PFSK-1 (cell line): Measurements from ENCODE around the gene IDI1.

Experiments used
- FOXP2 ChIP-seq: optimal IDR thresholded peaks from 2 replicates; pipeline ENCODE3; 2011; ENCODE audit warnings: borderline replicate concordance, control low read depth, inconsistent platforms; ENCODE audit not compliant: insufficient read depth; ENCODE audit errors: extremely low read length, extremely low read depth
- POLR2AphosphoS5 ChIP-seq: IDR thresholded peaks from 2 replicates; pipeline ENCODE4 v1.6.1; 2012; ENCODE audit warnings: low read depth, mild to moderate bottlenecking, control low read depth, low read length, moderate library complexity
- REST ChIP-seq, 2 experiments: IDR thresholded peaks; 2 replicates each; pipeline versions ENCODE4 v1.6.1 to v1.8.0; 2011 to 2012; ENCODE audit warnings: low read depth in 2 of 2, low read length in 2 of 2, control low read depth in 1 of 2, inconsistent platforms in 1 of 2, mild to moderate bottlenecking in 1 of 2, moderate library complexity in 1 of 2; ENCODE audit not compliant: insufficient read depth in 1 of 2
- SIN3A ChIP-seq: IDR thresholded peaks from 2 replicates; pipeline ENCODE4 v1.6.1; 2012; ENCODE audit warnings: mild to moderate bottlenecking, low read length, moderate library complexity, borderline replicate concordance; ENCODE audit not compliant: insufficient read depth
- TAF1 ChIP-seq: IDR thresholded peaks from 2 replicates; pipeline ENCODE4 v1.6.1; 2012; ENCODE audit warnings: low read length, control low read depth, borderline replicate concordance; ENCODE audit not compliant: insufficient read depth

IDI1 gene

GRCh38 chr10:1049425-1049958, 573 bp upstream of the IDI1 start:
- TF ChIP-seq POLR2AphosphoS5 (peak; percentile 8; the same call in 1 of the 2 replicates), TAF1 (no peak)

GRCh38 chr10:1048349-1048731, 579 bp downstream of the IDI1 start:
- no peak for TF ChIP-seq TAF1

- TF ChIP-seq FOXP2, result no peak
- TF ChIP-seq SIN3A, result peak; percentile 66; the same call in 1 of the 2 replicates
Observed at GRCh38 chr10:1047937-1048336, 982 bp downstream of the IDI1 start.

GRCh38 chr10:1045415-1045814, 3.5 kb downstream of the IDI1 start:
- TF ChIP-seq POLR2AphosphoS5, result no peak
- no peak for TF ChIP-seq SIN3A
- TF ChIP-seq REST (IDR thresholded peaks at IDR 0.05; ENCODE audit: insufficient read depth in 1 of 2, low read depth in 2 of 2, low read length in 2 of 2), result no peak
- no peak for TF ChIP-seq TAF1
- TF ChIP-seq FOXP2, result no peak

- no peak for TF ChIP-seq FOXP2
- no peak for TF ChIP-seq SIN3A
- no peak for TF ChIP-seq POLR2AphosphoS5
- no peak for TF ChIP-seq REST (IDR thresholded peaks at IDR 0.05; ENCODE audit: insufficient read depth in 1 of 2, low read depth in 2 of 2, low read length in 2 of 2)
- TF ChIP-seq TAF1, result no peak
Observed at GRCh38 chr10:1044964-1045363, 4.0 kb downstream of the IDI1 start.

- TF ChIP-seq FOXP2 (no peak), POLR2AphosphoS5 (no peak), SIN3A (no peak), REST (IDR thresholded peaks at IDR 0.05; ENCODE audit: insufficient read depth in 1 of 2, low read depth in 2 of 2, low read length in 2 of 2) (no peak), TAF1 (no peak)
Observed at GRCh38 chr10:1044146-1044545, 4.8 kb downstream of the IDI1 start.

- TF ChIP-seq TAF1, result no peak
- no peak for TF ChIP-seq POLR2AphosphoS5
- no peak for TF ChIP-seq REST (IDR thresholded peaks at IDR 0.05; ENCODE audit: insufficient read depth in 1 of 2, low read depth in 2 of 2, low read length in 2 of 2)
- TF ChIP-seq SIN3A, result no peak
- no peak for TF ChIP-seq FOXP2
Observed at GRCh38 chr10:1043532-1043995, 5.4 kb downstream of the IDI1 start.
